ENCODE results near the gene NUAK2.

DNA sequence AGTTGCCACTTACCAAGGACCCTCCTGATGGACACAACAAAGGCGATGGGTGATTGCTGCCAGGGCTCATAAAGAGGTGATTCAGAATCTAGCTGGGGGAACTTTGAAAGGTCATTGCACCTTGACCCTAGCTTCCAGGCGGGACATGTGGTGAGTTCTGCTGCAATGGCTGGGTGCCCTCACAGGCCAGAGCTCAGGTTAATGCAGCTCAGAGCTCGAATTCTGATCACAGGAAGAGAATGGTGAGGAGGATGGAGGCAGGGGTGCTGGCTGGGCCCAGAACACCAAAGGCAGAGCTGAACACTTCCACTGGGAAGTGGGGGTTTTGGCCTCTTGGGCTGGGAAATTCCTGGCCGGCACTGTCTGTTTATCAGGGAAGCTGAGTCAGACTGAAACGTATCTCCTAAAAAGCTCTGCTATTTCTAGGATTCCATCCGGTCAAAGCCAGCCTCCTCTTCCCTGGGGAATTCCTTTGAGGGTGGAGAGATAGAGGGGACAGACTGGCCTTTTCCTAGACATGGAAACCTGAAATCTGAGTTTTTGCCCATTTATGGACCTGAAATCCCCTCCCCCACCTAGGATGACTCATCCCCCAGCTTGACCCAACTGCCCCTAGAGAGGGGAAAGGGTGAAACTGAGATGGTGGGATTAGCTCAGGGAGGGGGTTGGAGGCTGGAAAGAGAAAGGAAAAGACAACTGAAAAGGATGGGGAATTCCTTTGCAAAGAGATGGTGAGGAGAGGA is 27.2 kb downstream of the NUAK2 start:
- TF ChIP-seq CTCF (IDR thresholded peaks at IDR 0.05) (no peak), POLR2AphosphoS5 (IDR thresholded peaks at IDR 0.05) (no peak), POLR2A (IDR thresholded peaks at IDR 0.05) (no peak)

All from suprapubic skin (tissue), 4 donors.